NOMO-1 treated with DMSO at 0.1 percent for 48 hours (cell line): ENCODE data around the gene INHBC.
"Not testable (repeated sequence)": the region's sequence is repeated elsewhere in the genome, so short reads cannot be mapped to it uniquely, and the experiment has no call there.

Source experiments
- DNase-seq: peaks from one replicate; lab custom pipeline; 2025; ENCODE audit not compliant: unreplicated experiment; lab: John Stamatoyannopoulos, UW

The INHBC gene, protein sequence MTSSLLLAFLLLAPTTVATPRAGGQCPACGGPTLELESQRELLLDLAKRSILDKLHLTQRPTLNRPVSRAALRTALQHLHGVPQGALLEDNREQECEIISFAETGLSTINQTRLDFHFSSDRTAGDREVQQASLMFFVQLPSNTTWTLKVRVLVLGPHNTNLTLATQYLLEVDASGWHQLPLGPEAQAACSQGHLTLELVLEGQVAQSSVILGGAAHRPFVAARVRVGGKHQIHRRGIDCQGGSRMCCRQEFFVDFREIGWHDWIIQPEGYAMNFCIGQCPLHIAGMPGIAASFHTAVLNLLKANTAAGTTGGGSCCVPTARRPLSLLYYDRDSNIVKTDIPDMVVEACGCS

DNA sequence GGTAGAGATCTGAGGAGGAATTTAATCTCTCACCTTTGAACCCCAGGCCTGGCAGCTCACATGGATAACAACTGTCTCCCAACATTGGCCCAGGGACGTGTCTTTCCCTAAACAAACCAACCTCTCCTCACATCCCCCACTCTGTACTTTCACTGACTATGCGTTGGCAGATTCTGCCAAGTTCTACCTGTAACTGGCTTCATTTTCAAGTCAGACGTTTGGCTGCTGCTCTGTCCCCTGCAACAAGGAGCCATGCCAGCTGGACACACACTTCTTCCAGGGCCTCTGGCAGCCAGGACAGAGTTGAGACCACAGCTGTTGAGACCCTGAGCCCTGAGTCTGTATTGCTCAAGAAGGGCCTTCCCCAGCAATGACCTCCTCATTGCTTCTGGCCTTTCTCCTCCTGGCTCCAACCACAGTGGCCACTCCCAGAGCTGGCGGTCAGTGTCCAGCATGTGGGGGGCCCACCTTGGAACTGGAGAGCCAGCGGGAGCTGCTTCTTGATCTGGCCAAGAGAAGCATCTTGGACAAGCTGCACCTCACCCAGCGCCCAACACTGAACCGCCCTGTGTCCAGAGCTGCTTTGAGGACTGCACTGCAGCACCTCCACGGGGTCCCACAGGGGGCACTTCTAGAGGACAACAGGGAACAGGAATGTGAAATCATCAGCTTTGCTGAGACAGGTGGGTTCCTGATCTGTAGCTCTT is at the start of gene INHBC:
Gene INHBC, plus strand, starts transcription at position 268 of the 707 bp plus-strand sequence. Its CDS starts 103 bp downstream, at position 371.
- DNase-seq, result no peak

DNA sequence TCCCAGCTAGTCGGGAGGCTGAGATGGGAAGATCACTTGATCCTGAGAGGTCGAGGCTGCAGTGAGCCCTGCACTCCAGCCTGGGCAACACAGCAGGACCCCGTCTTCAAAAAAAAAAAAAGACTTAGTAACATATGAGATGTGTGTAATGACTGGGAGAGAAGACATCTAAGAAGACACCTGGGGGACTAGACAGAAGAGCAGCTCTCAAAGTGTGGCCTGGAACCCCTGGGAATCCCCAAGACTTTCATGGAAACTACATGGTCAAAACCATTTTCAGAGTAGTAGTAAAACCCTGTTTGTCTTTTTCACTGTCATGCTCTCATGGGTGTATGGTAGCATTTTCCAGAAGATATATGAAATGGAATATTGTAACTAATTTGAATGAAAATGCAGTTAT is 49.0 kb upstream of the INHBC start:
- DNase-seq, result no peak

DNA sequence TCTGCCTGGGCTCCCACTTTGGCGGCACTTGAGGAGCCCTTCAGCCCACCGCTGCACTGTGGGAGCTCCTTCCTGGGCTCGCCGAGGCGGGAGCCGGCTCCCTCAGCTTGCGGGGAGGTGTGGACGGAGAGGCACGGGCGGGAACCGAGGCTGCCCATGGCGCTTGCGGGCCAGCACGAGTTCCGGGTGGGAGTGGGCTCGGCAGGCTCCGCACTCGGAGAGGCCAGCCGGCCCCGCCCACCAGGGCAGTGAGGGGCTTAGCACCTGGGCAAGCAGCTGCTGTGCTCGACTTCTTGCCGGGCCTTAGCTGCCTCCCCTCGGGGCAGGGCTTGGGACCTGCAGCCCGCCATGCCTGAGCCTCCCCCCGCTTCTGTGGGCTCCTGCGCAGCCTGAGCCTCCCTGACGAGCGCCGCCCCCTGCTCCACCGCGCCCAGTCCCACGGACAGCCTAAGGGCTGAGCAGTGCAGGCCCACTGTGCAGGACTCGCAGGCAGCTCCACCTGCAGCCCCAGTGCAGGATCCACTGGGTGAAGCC is 48.3 kb upstream of the INHBC start:
- no peak for DNase-seq

DNA sequence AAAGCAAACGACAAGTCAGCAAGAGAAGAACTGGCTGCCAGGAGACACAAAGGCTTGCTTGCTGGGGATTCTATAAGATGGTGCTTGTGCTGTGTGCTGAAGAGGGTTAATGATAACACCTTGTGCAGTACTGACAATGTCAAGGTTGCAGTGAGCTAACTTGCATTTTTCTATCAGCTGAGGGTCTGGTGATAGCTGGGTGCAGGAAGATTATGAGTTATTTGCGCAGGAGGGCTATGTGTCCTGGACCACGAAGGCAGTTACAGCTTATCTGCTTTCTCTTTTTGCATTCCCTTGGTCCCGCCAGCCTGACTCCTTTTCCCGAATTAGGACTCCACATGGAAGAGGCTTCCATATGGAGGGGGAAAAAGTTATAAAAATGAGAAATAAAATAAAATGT is 46.2 kb upstream of the INHBC start:
- DNase-seq, result no peak

DNA sequence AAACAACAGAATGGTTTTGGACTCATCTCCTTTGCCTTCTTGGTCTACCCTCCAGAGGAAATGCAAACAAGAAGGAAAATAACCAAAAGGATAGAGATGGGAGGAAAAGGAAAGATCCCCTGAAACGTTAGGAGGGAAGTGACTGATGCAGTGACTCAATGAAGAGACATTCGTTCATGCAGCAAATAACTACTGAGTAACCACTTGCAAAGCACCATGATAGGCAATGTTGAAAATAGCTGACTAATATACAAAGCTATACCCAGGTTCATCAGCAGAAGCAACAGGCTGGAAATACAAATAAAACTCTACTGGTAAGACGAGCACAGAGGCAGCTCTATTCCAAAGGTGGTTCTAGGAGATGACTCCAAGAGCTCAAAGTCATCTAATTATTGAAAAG is 45.6 kb upstream of the INHBC start:
- no peak for DNase-seq

DNA sequence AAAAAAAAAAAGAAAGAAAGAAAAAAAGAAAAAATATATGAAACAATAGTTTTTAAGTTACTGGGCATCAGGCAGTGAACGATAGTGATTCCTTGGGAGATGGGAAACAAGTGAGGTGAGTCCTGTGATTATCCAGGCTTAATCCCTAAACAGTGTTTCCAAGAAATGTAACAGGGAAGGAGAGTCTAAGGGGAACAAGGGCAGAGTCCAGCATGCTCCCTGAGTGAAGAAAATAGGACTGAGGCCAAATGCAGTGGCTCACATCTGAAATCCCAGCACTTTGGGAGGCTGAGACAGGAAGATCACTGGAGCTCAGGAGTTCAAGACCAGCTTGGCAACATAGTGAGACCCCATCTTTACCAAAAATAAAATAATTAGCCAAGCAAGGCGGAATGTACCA is 44.4 kb upstream of the INHBC start:
- DNase-seq, result no peak

DNA sequence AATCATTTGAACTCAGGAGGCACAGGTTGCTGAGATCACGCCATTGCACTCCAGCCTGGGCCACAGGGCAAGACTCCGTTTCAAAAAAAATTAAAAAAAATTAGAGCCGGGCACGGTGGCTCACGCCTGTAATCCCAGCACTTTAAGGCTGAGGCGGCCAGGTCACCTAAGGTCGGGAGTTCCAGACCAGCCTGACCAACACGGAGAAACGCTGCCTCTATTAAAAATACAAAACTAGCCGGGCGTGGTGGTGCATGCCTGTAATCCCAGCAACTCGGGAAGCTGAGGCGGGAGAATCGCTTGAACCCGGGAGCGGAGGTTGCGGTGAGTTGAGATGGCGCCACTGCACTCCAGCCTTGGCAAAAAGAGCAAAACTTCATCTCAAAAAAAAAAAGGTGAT is 39.5 kb upstream of the INHBC start:
- no peak for DNase-seq

DNA sequence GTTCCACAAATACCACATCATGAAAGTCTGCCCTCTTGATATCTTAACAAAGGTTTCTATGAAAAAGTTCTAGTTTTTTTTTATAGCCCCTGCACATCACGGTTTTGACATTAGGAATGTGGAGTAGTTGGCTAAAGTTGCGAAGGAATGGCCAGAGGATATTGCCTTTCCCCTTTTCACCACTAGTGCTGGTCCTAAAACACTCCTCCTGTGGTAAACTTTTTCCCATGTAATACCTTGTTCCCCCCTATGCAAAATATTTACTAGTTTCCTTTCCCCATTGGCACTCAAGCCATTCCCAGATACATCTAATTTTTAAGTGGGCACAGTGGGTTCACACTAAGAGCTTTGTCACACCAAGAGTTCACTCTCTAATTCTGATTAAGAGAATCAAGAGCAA is 37.1 kb upstream of the INHBC start:
- no peak for DNase-seq

DNA sequence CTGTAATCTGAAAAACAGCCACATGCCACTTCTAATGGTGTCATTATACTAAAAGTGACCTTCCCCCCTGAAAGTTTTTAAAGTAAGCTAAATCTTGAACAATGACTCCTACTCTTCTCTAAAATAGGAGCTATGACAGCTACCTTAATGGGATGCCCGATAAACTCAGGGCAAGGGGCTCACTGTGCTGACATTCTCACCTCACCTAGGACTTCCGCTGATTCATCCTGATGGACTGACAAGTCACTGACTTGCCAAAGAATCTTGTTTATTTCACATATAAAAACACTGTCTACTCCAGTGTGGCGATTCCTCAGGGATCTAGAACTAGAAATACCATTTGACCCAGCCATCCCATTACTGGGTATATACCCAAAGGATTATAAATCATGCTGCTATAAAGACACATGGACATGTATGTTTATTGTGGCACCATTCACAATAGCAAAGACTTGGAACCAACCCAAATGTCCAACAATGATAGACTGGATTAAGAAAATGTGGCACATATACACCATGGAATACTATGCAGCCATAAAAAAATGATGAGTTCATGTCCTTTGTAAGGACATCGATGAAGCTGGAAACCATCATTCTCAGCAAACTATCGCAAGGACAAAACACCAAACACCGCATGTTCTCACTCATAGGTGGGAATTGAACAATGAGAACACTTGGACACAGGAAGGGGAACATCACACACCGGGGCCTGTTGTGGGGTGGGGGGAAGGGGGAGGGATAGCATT is 34.7 kb upstream of the INHBC start:
- DNase-seq, result not testable (repeated sequence)

DNA sequence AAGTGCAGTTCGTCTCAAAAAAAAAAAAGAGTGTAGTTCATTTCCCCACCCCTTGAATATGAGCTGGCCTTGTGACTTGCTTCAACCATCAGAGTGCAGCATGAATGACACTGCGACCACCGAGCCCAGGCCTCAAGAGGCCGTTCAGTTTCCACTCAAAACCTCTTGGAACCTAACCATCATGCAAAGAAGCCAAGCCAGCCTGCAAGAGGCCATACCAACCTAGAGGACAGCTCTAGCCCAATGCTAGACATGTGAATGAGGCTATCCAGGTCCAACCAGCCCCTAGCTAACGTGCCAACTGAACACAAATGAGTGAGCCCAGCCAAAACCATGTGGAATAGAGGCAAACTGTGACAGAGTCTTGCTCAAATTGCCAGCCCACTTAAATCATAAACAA is 33.4 kb upstream of the INHBC start:
- DNase-seq, result no peak

DNA sequence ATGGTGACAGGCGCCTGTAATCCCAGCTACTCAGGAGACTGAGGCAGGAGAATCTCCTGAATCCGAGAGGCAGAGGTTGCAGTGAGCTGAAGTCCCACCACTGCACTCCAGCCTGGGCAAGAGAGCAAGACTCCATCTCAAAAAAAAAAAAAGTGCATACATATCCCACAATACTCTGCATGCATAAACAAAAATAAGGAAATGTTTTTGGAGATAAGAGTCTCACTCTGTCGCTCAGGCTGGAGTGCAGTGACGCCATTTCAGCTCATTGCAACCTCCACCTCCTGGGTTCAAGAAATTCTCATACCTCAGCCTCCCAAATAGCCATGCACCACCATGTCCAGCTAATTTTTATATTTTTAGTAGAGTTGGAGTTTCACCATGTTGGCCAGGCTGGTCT is 32.4 kb upstream of the INHBC start:
- DNase-seq, result not testable (repeated sequence)

DNA sequence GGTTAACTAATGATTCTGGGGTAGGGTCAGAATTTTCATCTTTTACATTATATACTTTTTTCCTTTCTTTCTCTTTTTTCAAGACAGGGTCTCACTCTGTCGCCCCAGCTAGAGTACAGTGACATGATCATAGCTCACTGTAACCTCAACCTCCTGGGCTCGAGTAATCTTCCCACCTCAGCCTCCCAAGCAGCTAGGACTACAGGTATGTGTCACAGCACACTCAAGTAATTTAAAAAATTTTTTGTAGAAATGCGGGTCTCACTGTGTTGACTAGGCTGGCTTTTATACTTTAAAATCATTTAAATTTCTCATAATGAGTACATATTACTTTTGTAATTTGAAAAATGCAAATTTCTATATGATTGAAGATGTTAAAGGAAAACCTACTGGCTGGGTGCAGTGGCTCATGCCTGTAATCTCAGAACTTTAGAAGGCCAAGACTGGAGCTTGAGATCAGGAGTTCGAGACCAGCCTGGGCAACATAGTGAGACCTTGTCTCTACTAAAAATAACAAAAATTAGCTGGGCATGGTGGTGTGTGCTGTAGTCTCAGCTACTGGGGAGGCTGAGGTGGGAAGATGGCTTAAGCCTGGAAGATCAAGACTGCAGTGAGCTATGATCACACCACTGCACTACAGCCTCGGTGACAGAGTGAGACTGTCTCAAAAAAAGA is 29.5 kb upstream of the INHBC start:
- DNase-seq, result no peak

DNA sequence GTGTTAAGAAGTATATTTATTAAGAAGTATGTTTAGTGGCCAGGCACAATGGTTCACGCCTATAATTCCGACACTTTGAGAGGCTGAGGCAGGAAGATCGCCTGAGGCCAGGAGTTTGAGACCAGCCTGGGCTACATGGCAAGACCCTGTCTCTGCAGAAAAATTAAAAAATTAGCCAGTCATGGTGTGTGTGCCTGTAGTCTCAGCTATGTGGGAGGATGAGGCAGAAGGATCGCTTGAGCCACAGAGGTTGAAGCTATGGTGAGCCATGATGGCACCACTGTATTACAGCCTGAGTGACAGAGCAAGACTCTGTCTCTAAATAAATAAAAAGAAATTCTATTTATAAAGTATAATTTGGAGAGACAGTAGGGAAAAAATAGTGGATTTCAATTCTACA is 24.1 kb upstream of the INHBC start:
- DNase-seq, result no peak

DNA sequence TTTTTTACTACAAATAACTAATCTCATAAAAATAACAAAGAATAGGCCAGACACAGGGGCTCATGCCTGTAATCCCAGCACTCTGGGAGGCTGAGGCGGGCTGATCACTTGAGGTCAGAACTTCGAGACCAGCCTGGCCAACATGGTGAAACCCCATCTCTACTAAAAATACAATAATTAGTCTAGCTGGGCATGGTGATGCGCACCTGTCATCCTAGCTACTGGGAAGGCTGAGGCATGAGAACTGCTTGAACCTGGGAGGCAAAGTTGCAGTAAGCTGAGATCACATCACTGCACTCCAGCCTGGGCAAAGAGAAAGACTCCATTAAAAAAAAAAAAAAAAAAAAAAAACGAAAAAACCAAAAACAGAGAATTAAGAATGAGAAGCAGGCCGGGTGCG is 20.4 kb upstream of the INHBC start:
- not testable (repeated sequence) for DNase-seq

DNA sequence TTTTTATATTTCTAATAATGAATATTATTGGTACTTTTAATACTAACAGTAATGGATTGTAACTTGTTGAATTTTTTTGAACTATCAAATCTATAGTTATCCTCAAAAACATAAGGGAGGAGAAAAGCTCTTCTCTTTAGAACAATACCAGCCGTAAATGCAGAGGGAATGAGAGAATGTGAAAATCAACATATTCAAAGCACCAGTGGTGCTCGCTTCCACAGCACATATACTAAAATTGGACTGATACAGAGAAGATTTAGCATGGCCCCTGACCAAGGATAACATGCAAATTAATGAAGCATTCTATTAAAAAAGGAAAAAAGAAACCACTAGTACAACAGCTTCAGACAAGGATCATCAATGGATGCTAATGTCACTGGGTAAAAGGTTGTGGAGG is 19.5 kb upstream of the INHBC start:
- DNase-seq, result no peak

DNA sequence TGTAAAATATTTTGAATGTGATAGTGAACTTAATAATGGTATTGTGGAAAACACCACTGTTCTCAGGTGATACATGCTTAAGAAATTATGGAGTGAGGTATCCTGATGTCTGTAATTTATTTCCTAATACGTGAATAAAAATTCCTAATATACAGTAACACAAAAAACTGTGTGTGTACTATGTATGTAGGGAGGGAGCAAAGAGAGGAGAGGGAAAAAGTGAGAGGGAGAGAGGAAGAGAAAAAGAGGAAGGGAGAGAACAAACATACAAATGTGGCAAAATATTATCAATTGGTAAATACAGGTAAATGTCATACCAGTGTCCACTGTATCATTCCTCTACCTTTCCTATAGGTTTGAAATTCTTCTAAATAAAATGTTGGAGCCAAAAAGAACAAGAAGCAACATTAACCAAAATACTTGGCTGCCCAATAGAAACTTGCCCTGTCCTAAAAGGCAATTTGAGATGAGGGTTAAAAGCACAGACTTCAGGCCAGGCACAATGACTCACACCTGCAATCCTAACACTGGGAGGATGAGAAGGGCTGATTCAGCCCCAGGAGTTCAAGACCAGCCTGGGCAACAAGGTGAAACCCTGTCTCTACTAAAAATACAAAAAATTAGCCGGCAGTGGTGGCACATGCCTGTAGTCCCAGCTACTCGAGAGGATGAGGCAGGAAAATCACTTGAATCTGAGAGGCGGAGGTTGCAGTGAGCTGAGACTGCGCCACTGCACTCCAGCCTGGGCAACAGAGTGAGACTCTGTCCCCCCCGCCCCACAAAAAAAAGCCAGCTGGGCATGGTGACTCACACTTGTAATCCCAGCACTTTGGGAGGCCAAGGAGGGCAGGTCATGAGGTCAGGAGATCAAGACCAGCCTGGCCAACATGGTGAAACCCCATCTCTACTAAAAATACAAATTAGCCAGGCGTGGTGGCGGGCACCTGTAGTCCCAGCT is 18.3 kb upstream of the INHBC start:
- no peak for DNase-seq

DNA sequence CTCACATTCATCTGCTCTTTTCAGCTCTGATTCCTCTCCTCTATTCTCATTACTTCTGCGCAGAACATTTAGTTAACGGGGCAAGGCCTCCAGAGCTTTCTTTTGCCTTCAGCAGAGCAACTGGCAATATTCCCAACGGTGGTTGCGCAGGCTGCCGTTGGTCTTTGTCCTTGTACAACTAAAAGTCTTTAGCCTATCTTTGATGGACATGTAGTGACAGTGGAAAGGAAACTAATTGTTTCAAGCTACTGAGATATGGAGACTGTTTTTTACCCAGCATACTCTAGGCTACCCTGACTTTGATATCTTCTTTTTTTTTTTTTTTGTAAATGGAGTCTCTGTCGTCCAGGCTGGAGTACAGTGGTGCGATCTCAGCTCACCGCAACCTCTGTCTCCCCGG is 16.3 kb upstream of the INHBC start:
- no peak for DNase-seq

DNA sequence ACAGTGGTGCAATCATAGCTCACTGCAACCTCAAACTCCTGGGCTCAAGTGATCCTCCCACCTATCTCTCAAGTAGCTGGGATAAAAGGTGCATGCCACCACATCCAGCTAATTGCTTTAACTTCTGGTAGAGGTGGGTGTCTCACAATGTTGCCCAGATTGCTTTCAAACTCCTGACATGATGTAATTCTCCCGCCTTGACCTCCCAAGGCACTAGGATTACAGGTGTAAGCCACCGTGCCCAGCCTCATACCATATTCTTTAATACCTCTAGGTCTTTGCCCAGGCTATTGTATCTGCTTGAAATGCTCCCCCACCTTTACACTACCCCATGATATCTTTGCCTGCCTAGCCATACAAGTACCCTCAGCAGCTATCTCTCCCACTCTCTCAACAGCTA is 15.1 kb upstream of the INHBC start:
- no peak for DNase-seq

DNA sequence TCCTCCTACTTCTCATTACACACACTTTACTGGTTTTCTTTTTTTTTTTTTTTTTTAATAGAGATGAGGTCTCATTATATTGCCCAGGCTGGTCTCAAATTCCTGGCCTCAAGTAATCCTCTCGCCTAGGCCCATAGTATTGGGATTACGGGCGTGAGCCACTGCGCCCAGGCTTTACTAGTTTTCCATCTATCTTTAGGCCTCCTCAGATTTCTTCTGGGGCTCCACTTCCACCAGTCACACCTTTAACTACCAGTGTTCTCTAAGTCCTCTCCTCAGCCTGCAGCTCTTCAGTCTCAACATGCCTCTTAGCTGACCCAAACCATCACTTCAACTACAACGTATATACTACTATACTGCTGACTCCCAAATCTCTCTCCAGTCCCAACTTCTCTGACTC is 14.1 kb upstream of the INHBC start:
- no peak for DNase-seq

DNA sequence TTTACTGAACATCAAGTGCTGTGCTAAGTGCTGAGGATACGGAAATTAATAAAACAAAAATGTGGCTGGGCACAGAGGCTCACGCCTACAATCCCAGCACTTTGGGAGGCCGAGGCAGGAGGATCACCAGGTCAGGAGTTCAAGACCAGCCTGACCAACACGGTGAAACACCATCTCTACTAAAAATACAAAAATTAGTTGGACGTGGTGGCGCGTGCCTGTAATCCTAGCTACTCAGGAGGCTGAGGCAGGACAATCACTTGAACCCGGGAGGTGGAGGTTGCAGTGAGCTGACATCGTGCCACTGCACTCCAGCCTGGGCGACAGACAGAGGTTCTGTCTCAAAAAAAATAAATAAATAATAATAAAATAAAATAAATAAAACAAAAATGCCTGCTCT is 7.6 kb upstream of the INHBC start:
- DNase-seq, result not testable (repeated sequence)
